Hepatocyte (in vitro differentiated cells): ENCODE data around the gene MGME1. TPM values are rescaled to one million over a fixed set of nuclear protein-coding genes. Genes with fewer than 3 reads are reported as not detected.

Experiments
- DNase-seq: peaks from one replicate; pipeline ENCODE4 v3.0.0-alpha.2; 2016; ENCODE audit warnings: low spot score
- H2AFZ ChIP-seq: fragments of 200-600 bp; sonication (generic); 2 replicates; pipeline ENCODE4 v1.6.0; 2016; ENCODE audit warnings: antibody characterized with exemption, mild to moderate bottlenecking
- H3K27ac ChIP-seq: fragments of 200-600 bp; sonication (generic); 2 replicates; pipeline ENCODE4 v1.5.1; 2016; ENCODE audit warnings: mild to moderate bottlenecking
- H3K27me3 ChIP-seq: fragments of 200-600 bp; sonication (generic); 2 replicates; pipeline ENCODE4 v1.6.1; 2016
- H3K36me3 ChIP-seq: fragments of 200-600 bp; sonication (generic); replicated peaks from 2 replicates; pipeline ENCODE4 v1.5.1; 2016; ENCODE audit warnings: low read depth; ENCODE audit not compliant: insufficient read depth
- H3K4me1 ChIP-seq: fragments of 200-600 bp; sonication (generic); 2 replicates; pipeline ENCODE4 v1.5.1; 2016; ENCODE audit warnings: mild to moderate bottlenecking, moderate library complexity; ENCODE audit not compliant: insufficient read depth
- H3K4me2 ChIP-seq: fragments of 200-600 bp; sonication (generic); 2 replicates; pipeline ENCODE4 v1.6.0; 2016
- H3K4me3 ChIP-seq: fragments of 200-600 bp; sonication (generic); 2 replicates; pipeline ENCODE4 v1.5.1; 2016; ENCODE audit warnings: mild to moderate bottlenecking
- H3K79me2 ChIP-seq: fragments of 200-600 bp; sonication (generic); 2 replicates; pipeline ENCODE4 v1.6.0; 2017; ENCODE audit warnings: mild to moderate bottlenecking
- H3K9me2 ChIP-seq: fragments of 200-600 bp; sonication (generic); replicated peaks from 2 replicates; pipeline ENCODE4 v1.6.0; 2017; ENCODE audit warnings: mild to moderate bottlenecking; ENCODE audit not compliant: insufficient read depth
- H3K9me3 ChIP-seq: fragments of 200-600 bp; sonication (generic); 2 replicates; pipeline ENCODE4 v1.5.1; 2016; ENCODE audit warnings: low read depth, mild to moderate bottlenecking
- H4K20me1 ChIP-seq: fragments of 200-600 bp; sonication (generic); 2 replicates; pipeline ENCODE4 v1.6.0; 2016; ENCODE audit warnings: mild to moderate bottlenecking; ENCODE audit not compliant: insufficient read depth, poor library complexity, severe bottlenecking
- EZH2 ChIP-seq: fragments of 200-600 bp; sonication (generic); IDR thresholded peaks from 2 replicates; pipeline ENCODE4 v1.6.1; 2016; ENCODE audit warnings: antibody characterized with exemption, mild to moderate bottlenecking, borderline replicate concordance
- EZH2phosphoT487 ChIP-seq: fragments of 200-600 bp; sonication (generic); IDR thresholded peaks from one replicate; pipeline ENCODE4 v1.6.1; 2018; ENCODE audit warnings: antibody characterized with exemption, mild to moderate bottlenecking, low read depth, moderate library complexity; ENCODE audit not compliant: unreplicated experiment, severe bottlenecking
- WGBS: methylation state at CpG from one replicate; pipeline ENCODE4 v1.1.6; 2016; ENCODE audit warnings: low lambda C conversion rate; ENCODE audit errors: missing lambda C conversion rate; 5-methylcytosine and 5-hydroxymethylcytosine counted together
- polyA plus RNA-seq: library from polyadenylated mRNA; unstranded; fragments of >200 nt; fragmentation: Nextera tagmentation; extraction: Ambion mirVana; gene quantifications from 2 replicates; pipeline ENCODE4 v1.2.1, GENCODE V29; 2016
- total RNA-seq: library from RNA; depleted of rRNA; stranded (reverse); fragments of >200 nt; gene quantifications from 2 replicates; pipeline ENCODE4 v1.2.3, GENCODE V29; 2014
- TF ChIP-seq, protein P1 (sequence below): fragments of 200-600 bp; sonication (generic); IDR thresholded peaks from 2 replicates; pipeline ENCODE4 v1.5.1; 2016; ENCODE audit warnings: antibody characterized with exemption, mild to moderate bottlenecking; ENCODE audit not compliant: poor library complexity

MGME1 gene
- 12.7 and 15.7 TPM in 2 replicates for total RNA-seq
- polyA plus RNA-seq: 17.9 and 18.3 TPM in 2 replicates

- peak within 1 kb of the TSS; percentile 45 for H2AFZ ChIP-seq
- peaks cover 87% of the 10 kb centered on the region for H3K79me2 ChIP-seq
- peak within 1 kb of the TSS; percentile 86 for H3K4me2 ChIP-seq
- H3K27ac ChIP-seq: peak within 1 kb of the TSS; percentile 98
- no peaks in the 10 kb centered on the region for H3K36me3 ChIP-seq
- H3K9me2 ChIP-seq: no peaks in the 10 kb centered on the region
- WGBS: under 1% methylated on average over 76 of the region's 96 CpGs
- no peaks in the 10 kb centered on the region for H3K27me3 ChIP-seq
- TF ChIP-seq, protein P1, sequence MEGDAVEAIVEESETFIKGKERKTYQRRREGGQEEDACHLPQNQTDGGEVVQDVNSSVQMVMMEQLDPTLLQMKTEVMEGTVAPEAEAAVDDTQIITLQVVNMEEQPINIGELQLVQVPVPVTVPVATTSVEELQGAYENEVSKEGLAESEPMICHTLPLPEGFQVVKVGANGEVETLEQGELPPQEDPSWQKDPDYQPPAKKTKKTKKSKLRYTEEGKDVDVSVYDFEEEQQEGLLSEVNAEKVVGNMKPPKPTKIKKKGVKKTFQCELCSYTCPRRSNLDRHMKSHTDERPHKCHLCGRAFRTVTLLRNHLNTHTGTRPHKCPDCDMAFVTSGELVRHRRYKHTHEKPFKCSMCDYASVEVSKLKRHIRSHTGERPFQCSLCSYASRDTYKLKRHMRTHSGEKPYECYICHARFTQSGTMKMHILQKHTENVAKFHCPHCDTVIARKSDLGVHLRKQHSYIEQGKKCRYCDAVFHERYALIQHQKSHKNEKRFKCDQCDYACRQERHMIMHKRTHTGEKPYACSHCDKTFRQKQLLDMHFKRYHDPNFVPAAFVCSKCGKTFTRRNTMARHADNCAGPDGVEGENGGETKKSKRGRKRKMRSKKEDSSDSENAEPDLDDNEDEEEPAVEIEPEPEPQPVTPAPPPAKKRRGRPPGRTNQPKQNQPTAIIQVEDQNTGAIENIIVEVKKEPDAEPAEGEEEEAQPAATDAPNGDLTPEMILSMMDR: no peak
- TF ChIP-seq EZH2phosphoT487 (no peak), EZH2 (no peak)
- peak; percentile 99 for DNase-seq
- H3K4me1 ChIP-seq: peaks cover 45% of the 10 kb centered on the region
- peak within 1 kb of the TSS; percentile 68 for H3K4me3 ChIP-seq
- no peaks in the 10 kb centered on the region for H3K9me3 ChIP-seq
- peaks cover 25% of the 10 kb centered on the region for H4K20me1 ChIP-seq
Measured at GRCh38 chr20:17968366-17969277, at the start of gene MGME1, which contains the start of gene SNX5. Gene MGME1, plus strand, starts transcription at chr20:17969018. Its CDS starts 842 bp downstream, at chr20:17969860. Gene SNX5, minus strand, starts transcription at chr20:17968794. Its CDS starts 369 bp downstream, at chr20:17968425.

GRCh38 chr20:17919149-17919548 is 49.7 kb upstream of the MGME1 start:
- H3K79me2 ChIP-seq: no peaks in the 10 kb centered on the region
- WGBS: 97% methylated on average over 8 of the region's 8 CpGs
- no peak overlapping the region for H2AFZ ChIP-seq
- H3K4me3 ChIP-seq: no peak overlapping the region
- TF ChIP-seq, protein P1: no peak
- no peak for TF ChIP-seq EZH2
- no peak for TF ChIP-seq EZH2phosphoT487
- H3K27ac ChIP-seq: no peak overlapping the region
- H3K27me3 ChIP-seq: no peaks in the 10 kb centered on the region
- no peaks in the 10 kb centered on the region for H3K9me3 ChIP-seq
- H3K9me2 ChIP-seq: no peaks in the 10 kb centered on the region
- no peak overlapping the region for H3K4me2 ChIP-seq
- no peaks in the 10 kb centered on the region for H4K20me1 ChIP-seq
- H3K4me1 ChIP-seq: peaks cover 5% of the 10 kb centered on the region
- no peak for DNase-seq
- no peaks in the 10 kb centered on the region for H3K36me3 ChIP-seq

GRCh38 chr20:17921774-17922173 is 47.0 kb upstream of the MGME1 start:
- TF ChIP-seq EZH2phosphoT487 (no peak), EZH2 (no peak)
- TF ChIP-seq, protein P1: no peak
- H3K27ac ChIP-seq: no peak overlapping the region
- no peak overlapping the region for H3K4me3 ChIP-seq
- H3K79me2 ChIP-seq: no peaks in the 10 kb centered on the region
- peaks cover 19% of the 10 kb centered on the region for H3K4me1 ChIP-seq
- no peak overlapping the region for H2AFZ ChIP-seq
- WGBS: 39% methylated on average over 1 of the region's 1 CpG
- H3K9me3 ChIP-seq: no peaks in the 10 kb centered on the region
- H3K27me3 ChIP-seq: no peaks in the 10 kb centered on the region
- no peaks in the 10 kb centered on the region for H3K9me2 ChIP-seq
- no peaks in the 10 kb centered on the region for H4K20me1 ChIP-seq
- H3K4me2 ChIP-seq: no peak overlapping the region
- DNase-seq: no peak
- H3K36me3 ChIP-seq: no peaks in the 10 kb centered on the region
